Hematopoietic multipotent progenitor cell treated with erythropoietin and hydrocortisone succinate and interleukin-3 and kit ligand, for 15 days (in vitro differentiated cells): Measurements from ENCODE around the gene SCO2.

Experiments used
- DNase-seq: peaks from one replicate; pipeline ENCODE4 v3.0.0-alpha.2; 2015; ENCODE audit warnings: low spot score

The SCO2 gene

DNA sequence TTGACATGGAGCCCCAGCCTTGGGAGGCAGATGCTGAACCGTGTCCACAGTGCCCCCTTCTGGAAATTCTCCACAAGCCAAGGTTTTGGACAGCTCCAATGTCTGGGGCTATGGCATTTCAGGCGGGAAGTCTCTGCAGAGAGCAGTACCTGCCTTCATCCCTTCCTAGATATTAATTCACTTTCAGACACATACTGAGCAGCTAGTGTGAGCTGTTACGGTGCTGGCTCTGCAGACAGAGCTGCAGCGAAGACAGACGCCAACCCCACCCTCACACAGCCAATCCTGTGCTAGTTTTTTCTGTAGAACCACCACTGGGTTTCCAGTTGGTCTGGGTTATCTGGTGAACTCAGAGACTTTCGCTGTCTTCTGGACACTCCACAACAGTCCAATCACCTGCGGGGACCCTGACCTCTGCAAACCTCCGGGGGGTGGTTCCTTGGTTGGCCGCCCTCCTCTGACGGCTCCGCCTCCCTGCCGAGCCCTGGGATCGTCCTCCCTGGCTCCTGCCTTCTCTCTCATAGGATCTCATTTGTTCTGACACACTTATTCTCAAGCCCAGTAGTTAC is 27.0 kb downstream of the SCO2 start:
- DNase-seq, result peak; percentile 54

DNA sequence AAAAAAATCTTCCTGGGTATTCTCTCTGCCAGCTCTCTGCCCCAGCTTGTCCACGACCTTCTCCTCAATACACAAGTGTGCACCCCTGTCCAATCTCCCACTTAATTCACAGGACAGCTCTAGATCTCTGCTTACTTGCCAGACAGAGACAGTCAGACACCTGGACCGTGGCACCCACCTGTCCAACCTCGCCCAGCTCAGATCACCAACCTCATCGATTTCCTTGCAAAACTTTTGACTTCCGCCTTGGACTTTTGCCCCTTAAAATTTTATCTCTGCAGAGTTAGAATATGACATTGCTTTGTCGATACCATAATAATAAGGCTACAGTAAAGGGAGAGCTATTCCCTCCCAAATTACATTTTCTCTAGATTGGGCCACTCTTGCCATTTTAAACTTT is 28.3 kb downstream of the SCO2 start:
- DNase-seq, result no peak

DNA sequence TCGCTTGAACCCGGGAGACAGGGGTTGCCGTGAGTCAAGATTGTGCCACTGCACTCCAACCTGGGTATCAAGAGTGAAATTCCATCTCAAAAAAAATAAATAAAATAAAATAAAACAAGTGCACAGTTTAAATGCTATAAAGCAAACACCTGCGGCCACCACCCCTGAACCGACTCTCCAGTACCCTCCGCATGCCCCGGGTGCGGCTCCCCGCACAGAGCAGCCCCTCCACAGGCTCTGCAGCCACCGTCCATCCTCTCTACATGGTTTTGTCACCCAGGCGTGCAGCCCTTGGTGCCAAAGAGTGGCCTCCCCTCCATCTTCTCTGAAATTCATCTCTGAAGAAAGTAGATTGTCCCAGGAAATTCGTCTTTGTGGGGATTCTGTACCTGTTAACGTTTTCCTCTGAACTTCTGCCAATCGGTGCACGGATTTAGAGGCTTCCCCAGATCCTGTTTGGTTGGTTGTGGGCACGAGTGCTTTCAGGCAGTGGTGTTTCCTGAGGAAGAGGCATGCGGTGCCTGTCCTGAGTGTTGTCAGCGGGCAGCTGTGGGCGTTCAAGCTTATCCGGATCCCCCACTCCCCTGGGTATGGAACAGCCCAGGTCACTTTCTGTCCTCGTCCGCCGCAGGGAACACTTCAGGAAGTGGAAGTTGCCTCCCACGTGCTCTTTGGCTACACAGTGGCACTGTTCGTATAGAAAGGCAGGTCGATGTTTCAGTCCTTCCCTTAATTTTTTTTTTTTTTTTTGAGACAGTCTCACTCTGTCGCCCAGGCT is 34.7 kb downstream of the SCO2 start:
- DNase-seq, result no peak

DNA sequence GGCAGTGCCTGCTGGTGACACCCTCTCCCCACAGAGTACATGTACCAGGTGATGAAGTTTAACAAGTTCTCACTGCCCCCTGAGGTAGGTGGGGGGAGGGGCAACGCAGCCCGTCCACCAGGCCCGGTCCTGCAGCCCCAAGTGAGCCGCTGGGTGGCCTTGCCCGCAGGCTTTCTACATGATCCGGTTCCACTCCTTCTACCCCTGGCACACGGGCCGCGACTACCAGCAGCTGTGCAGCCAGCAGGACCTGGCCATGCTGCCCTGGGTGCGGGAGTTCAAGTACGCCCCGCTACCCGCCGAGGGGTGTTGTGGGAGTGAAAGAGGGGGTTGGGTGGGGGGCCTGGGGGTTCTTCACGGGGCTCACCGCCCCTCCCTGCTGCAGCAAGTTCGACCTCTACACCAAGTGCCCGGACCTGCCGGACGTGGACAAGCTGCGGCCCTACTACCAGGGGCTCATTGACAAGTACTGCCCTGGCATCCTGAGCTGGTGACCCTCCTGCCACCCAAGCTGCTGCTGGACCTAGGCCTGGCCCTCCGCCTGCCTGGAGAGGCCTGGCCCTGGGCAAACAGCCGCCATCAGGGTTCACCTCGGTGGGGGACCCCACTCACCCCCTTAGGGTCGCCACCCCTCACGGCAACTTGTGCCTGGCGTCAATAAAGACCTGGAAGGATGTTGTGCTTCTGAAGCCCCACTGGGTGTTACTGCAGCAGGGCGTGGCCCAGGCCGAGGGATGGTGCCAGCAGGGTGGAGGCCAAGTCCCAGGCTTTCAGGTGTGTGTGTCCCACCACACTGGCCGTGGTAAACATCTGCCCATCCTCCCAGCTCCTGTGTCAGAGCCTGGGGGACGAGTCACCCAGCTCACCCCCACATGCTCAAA is 35.8 kb downstream of the SCO2 start:
- DNase-seq, result no peak

DNA sequence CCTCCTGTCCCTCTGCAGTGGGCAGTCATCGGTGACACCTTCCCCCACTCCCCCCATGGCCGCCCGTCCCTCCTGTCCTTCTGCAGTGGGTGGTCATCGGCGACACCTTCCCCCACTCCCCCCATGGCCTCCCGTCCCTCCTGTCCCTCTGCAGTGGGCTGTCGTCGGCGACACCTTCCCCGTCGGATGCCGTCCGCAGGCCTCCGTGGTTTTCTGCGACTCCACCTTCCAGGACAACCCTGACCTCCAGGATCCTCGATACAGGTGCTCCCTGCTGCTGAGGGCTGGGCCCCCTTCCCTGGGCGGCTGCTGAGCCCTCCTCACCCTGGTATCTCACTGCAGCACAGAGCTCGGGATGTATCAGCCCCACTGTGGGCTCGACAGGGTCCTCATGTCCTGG is 36.5 kb downstream of the SCO2 start:
- DNase-seq, result no peak

DNA sequence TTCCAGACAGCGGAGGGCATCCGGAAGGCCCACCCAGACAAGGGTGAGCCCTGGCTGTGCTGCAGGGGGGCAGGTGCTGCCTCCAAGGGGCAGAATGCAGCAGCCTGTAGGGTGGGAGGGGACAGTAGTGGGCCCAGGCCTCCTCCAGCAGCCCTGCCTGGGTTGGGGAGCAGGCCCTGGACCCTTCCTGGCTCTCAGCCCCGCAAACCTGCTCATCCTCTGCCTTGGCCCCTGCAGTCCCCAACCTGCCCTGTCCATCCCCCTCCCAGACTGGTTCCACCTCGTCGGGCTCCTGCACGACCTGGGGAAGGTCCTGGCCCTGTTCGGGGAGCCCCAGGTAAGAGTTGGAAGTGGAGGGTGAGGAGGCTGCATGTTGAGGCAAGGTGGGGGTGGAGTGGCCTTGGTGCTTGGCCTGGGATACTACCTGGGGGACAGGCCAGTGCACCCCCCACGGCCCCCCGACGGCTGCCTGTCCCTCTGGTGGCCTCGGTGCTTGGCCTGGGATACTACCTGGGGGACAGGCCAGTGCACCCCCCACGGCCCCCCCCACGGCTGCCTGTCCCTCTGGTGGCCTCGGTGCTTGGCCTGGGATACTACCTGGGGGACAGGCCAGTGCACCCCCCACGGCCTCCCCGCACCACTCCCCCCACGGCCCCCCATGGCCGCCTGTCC is 37.3 kb downstream of the SCO2 start:
- no peak for DNase-seq

DNA sequence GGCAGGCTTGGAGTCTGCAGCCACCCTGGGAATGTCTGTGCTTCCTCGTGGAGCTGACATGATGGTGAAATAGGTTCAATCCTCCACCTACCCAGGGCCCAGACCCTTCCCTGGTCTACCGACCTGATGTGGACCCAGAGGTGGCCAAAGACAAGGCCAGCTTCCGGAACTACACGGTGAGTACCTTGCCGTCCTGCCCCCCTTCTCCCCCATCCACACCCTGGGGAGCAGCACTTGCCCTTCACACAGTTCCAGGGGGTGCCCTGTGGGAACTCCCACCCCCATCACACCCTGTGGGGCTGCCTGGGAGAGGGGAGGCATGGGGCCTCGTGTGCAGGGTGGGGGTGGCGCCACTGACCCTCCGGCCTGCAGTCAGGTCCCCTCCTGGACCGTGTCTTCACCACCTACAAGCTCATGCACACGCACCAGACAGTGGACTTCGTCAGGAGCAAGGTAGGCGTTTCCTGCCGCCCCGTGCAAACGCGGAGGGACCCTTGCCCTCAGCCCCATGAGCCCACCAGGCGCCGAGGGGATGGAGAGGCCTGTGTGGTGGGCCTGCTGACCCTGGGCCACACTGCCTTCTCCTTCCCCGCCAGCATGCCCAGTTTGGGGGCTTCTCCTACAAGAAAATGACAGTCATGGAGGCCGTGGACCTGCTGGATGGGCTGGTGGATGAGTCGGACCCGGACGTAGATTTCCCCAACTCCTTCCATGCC is 38.0 kb downstream of the SCO2 start:
- DNase-seq, result no peak

DNA sequence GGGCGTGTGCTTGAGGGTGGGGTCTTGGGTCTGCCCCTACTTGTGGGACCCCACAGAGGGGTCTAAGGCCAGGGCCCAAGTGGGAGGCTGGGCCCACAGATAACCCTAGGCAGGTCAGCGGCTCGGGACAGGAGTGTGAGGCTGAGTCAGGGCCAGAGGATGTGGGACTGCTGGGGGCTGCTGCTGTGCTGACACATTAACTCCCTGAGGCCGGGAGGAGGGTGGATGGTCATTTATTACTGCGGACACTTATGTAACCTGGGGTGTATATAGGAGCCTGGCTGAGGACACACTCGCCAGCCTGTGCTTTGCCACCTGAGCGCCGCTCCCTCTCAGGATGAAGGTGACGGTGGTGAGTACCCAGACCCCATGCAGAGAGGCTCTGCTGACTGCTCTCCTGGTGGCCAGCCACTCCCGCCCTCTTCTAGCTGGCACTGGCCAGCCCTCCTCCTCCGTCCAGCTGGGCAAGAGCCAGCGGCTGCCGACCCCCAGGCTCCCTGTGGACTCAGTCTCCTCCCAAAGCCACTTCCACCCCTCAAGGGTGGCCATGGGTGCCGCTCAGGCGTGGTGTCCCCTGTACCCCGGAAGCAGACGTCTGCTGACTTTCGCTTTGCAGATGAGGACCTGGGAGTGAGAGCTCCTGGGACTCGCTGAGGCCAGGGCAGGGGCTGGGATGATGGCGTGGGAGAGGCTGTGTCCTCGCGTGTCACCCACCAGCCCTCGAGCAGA is 38.7 kb downstream of the SCO2 start, which contains the start of gene MIOX:
MIOX (plus strand) TSS at position 299 of the 729 bp plus-strand sequence; CDS start at position 338, 39 bp downstream.
- DNase-seq, result no peak

DNA sequence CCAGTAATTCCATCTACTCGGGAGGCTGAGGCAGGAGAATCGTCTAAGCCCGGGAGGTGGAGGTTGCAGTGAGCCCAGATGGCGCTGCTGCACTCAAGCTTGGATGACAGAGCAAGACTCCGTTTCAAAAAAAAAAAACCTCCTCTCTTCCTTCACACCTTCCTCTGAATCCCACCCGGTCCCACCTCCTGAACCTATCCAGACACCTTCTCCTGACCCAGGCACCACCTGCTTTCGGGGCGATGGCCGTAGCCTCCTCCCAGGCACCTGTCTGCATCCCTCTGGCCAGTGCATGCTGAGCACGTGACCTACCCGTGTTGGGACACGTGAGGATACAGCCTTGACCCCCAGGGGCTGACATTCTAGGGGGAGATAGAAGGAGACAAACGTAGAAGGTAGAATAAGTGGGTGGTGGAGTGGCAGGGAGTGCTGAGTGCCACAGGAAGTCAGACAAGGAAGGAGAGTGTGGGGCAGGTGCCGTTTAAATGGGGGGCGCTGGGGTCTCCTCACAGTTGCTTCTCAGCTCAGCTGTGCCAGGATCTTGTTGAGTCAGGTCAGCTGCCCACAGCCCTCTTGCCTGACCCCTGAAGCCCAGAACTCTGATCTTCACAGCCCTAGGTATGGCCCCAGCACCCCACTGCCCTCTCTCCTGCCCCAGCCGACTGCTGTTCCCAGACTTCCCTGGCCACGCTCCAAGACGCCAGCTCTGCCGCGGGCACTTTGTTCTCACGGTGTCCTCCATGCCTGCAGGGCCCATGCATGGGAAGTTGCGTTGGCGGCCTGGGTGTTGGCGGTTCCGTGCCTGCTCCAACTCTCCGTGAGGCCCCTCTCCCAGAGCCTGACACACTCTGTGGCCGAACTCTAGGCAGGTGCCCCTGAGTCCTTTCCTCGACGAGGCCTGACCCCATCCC is 39.9 kb downstream of the SCO2 start:
- no peak for DNase-seq

DNA sequence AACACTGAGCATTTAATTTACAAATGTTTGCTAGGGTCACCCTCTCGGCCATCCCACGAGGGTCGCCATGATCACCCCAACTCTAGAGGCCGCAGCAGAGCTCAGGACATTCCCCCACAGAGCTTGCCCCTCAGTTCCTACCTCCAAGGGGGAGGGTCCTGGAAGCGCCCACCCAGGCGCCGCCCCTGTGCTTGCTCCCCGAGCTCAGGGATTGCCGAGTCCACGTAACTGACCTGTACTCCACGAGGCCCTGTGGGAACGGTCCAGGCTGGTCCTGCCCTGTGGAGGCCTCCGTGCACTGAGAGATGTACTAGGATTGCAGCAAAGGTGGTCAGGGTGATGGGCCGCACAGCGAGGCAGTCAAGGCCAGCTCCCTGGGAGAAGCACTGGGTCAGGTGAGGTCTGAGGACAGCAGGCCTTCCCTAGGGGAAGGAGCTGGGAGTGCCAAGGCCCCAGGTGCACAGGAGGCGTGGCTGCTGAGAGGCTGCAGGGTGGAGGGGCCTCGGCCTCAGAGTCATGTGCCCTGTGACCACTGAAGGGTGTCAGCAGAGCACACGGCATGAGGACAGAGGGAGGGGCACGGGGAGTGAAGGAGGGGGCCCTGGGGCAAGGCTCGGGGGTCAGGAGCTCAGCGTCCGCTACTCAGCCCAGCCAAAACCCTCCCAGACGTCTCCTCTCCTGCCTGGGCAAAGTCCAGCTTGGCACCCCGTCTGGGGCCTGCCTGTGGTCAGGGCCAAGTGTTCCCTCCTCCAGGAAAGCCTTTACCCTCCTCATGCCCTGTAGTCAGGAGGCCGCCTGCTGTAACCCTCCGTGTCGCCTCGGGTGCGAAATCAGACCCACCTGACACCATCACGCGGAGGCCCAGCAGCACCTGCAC is 41.2 kb downstream of the SCO2 start:
- DNase-seq, result no peak

DNA sequence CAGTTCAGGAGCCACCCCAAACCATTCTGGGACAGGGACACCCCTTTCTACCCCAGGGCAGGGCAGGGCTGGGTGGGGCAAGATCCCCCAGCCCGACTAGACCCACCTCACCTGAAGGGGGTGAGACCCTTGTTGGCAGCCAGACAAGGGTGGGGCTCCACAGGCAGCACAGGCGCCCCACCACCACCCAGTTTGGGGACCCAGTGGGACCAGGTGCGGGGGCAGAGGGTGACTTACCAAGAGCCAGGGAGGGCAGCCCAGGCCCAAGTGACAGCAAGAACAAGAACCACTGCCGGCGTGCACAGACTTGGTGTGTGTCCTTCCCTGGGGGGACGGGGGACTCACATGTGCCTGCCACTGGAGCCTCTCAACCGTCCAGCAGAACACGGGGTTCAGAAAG is 41.8 kb downstream of the SCO2 start:
- no peak for DNase-seq

DNA sequence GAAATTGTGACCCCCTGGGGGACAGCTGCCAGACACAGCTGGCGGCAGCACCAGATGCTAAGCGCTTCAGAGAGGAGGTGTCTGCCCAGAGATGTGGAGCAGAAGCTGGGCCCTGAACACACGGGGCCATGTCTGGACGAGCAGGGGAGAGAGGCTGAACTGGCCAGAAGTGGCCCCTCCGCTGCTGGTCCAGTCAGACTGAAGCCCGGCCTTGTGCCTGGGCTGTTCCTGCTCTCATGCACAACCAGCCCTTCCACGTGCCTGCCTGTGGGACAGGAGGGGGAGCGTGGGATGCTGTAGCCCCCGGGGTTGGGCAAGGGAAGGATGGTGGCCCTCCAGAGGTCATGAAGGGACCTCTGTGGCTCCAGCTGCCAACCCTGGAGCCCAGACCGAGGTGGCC is 42.3 kb downstream of the SCO2 start:
- no peak for DNase-seq

DNA sequence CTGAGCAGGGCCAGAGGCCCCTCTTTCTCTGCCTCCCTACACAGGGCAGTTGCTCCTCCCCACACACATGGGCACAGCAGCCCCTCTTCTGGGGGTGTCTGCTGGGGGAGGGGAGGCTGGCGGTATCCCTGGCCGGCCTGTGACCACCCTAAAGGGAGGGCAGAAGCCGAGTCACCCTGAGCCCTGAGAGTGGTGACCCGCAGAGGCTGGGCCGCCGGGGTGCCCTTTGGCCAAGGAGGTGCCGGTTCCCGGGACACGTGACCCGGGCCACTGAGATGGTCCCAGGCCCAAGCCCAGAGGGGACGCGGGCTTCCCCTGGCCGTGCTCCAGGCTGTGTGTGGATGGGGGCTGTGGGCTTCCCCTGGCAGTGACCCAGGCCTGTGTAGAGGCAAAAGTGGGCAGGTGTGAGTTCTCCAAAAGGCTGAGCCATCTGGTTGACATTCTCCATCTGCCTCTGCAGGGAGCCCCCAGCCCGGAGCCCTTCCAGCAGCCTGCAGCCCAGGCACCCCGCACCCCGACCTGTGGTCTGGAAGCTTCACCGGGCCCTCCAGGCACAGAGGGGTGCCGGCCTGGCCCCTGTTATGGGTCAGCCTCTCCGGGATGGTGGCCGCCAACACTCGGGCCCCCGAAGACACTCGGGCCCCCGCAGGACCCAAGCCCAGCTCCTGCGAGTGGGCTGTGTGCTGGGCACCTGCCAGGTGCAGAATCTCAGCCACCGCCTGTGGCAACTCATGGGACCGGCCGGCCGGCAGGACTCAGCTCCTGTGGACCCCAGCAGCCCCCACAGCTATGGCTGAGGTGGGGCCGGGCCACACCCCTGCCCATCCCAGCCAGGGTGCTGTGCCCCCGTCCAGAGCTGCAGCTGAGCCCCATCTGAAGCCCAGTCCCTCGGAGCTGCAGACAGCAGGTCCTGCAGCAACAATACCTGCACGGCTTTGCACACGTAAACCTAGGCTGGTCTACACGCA is 43.0 kb downstream of the SCO2 start:
- DNase-seq, result no peak

DNA sequence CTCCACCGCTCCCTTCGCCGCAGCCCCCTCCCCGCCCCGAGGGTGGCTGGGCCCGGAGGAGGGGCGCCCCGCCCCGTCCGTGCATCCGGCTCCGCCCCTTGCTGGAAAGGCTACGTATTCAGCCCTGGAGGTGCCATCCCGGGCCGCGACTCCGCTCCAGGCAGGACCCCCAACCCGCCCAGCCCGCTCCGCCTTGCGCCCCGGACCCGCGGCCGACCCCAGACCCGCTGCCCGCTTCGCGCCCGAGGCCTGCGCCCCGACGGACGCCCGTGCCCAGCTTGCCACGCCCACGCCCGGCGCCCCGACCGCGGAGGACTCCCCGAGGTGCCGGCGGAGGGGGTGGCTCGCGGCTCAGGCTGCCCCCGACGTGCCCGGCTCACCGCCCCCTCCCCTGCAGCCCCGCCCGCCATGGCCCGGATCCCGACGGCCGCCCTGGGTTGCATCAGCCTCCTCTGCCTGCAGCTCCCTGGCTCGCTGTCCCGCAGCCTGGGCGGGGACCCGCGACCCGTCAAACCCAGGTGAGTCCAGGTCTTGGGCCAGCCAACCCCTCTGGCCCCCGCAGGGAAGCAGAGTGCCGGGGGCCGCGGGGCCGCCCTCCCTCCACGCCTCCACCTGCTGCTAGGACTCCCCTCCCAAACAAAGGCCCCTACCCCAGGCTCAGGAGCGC is 43.8 kb downstream of the SCO2 start, which contains the start of gene ADM2:
ADM2 (plus strand) TSS at position 104 of the 667 bp plus-strand sequence; CDS start at position 409, 305 bp downstream.
- no peak for DNase-seq

DNA sequence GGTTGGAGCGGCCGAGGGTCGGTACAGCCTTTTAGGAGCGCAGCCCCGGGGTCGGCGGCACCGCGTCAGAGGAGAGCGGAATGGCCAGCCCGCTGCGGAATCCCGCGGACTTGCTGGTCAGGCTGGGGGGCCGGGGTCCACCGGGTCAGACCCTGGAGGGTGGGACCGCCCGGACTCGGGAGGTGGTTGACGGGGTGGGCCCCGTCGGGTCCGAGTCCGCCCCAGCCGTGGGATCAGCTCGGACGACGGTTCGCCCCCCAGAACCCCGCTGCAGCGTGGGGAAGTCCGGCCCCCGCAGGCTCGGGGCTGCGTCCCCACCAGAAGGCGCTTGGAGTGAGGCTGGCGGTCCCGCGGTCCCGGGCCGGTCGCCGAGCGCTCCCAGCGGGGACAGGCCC is 44.4 kb downstream of the SCO2 start:
- no peak for DNase-seq

DNA sequence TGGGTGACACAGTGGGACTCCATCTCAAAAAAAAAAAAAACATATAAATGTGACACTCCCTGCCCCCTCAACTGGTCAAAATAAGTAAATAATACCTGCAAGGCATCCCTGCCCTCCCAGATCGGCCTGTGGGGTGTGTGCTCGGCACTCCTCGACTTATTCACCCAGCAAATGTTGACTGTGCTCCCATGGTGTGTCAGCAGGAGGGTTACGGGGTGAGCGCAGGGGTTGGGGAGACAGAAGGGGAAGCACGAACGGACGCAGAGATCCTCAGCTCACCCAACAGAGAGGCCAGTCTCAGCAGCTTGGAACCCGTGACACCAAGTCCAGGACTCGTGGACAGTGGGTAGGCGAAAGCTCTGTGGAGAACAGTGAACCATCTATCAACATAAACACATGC is 45.7 kb downstream of the SCO2 start:
- no peak for DNase-seq

DNA sequence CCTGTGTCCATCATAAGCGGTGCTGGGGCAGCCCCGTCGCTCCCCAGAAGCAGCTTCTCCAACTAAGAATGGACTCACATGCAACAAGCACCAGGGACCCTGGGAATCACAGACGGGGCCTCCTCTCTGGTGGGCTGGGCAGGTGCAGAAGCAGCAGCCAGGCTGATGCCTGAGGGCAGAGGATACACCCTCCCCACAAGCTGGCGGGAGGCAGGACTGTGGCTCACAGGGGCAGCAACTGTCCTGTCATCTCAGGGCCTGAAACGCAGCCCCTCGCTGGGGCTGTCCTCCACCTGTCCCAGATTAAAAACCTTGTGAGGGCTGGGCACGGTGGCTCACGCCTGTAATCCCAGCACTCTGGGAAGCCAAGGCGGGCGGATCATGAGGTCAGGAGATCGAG is 47.5 kb downstream of the SCO2 start:
- DNase-seq, result no peak
